GOT3 (cell line): ENCODE data around the gene DPP8.
"Not testable (repeated sequence)": the region's sequence is repeated elsewhere in the genome, so short reads cannot be mapped to it uniquely, and the experiment has no call there.

Experiments
- DNase-seq: peaks from one replicate; lab custom pipeline; 2025; ENCODE audit warnings: mixed read lengths; lab: John Stamatoyannopoulos, UW

DPP8 gene

DNA sequence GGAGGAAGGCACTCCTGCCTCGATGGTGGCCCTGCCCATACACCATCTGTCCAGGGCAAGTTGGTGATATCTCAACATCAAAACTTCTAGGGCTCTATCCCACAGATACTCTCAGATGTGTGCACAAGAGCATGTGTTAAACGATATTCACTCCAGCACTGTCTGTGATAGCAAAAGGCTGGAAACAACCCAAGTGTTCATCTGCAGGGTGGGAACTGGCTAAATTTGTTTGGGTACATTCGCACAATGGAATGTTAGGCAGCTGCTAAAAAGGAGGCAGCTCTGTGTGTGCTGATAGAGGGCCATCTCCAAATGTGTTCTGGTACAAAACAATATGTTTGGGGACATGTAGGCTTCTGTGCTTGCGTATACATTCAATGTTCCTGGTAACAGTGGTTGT, 114.5 kb downstream of the DPP8 start:
- no peak for DNase-seq

DNA sequence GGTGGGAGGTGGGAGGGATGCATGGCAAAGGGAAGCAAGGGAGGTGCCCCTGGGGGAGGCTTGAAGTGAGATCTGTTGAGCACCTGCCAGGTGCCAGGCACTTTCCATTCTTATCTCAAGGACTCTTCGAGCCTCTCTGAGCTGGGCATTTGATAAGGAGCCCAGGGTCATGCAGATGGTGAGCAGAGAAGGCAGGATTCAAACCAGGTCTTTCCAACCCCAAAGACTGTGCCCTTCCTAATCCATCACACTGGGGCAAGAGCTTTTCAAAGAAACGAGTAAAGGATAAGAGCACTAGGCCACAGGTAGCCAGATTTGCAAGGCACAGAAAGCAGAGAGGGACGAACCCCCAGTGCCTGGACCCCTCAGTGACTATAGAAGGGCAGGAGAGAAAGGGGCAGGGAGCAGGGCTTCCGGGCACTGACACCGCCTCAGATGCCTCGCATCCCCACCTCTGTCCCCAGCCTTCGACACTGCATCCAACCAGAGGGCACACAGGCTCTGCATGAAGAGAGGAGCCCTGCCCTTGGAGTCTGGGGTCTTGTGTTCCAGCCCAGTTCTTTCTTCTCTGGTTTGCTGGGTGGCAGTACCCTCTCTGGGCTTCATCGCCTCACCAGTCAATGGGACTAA, 115.8 kb downstream of the DPP8 start:
- no peak for DNase-seq

DNA sequence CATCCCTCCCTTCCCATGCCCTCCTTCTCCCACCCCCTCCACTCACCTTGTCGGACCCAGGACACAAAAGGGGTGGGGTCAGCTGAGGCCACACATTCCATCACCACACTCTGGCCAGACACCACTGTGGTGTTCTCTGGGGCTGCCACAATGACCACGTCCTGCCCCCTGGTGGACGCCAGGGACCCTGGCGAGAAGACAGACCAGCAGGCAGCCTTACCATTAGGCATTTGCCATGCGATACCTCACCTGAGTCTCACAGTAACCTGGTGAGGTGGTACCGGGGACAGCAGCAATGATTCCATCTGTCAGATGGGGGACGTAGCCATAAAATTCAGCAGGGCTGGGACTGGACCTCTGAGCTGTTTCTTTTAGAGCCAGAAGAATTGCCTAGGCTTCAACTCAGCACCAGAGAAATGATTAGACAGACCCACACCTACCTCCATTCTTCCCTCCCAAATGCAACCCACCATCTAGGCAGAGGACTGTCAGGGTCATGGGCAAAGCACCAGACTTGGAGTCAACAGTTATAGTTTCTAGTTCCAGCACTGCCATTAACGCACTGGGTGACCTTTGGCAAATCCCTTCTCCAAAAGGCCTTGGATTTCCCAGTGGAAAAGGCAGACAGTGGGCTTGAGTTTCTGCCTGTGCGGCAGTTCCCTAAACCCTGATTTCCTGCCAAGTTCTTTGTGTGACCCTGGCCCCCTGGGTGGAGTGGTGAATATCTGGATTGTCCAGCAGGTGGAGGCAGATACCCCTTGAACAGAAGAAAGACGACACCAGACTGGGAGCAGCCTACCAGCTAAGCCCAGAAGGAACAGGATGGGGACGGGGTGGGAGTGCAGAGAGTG, 116.5 kb downstream of the DPP8 start:
- DNase-seq, result no peak

DNA sequence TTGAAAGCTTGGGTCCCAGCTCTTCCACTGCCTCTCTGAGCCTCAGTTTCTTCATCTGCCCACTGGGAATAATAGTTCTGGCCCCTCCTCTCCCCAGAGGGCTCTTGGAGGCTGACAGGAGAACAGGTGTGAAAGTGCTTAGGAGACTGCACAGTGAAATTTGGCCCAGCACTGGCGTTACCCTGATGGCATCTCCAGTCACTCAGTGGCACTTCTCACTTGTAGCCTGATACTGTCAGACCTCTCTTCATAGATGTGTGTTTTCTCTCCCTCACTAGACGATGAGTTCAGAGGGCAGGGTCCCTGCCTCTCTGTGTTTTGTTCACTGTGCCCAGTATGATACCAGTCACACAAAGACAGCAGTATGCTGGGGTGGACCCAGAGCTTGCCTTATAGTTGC, 117.5 kb downstream of the DPP8 start:
- DNase-seq, result no peak

DNA sequence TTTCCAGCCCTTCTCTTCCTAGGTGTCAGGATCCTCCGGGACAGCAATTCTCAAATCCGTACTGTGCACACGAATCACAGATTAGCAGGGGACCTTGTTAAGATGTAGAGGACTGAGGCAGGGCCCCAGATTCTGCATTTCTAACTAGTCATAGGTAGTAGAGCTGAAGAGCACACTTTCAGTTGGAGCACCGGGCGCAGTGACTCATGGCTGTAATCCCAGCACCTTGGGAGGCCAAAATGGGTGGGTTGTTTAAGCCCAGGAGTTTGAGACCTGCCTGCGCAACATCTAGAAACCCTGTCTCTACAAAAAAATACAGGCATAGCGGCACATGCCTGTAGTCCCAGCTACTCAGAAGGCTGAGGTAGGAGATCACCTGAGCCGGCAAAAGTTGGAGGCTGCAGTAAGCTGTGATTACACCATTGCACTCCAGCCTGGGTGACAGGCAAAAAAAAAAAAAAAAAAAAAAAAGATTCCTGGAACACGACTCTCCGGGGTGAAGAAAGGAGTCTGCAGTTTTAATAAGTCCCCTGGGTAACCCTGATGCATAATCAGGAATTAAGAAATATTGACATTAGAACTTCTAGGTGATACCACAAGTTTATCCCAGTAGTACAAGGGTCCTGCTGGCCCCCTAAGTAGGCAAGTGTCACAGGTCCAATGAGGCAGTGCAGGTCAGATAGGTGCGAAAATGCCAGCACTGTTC, 118.3 kb downstream of the DPP8 start:
- no peak for DNase-seq

DNA sequence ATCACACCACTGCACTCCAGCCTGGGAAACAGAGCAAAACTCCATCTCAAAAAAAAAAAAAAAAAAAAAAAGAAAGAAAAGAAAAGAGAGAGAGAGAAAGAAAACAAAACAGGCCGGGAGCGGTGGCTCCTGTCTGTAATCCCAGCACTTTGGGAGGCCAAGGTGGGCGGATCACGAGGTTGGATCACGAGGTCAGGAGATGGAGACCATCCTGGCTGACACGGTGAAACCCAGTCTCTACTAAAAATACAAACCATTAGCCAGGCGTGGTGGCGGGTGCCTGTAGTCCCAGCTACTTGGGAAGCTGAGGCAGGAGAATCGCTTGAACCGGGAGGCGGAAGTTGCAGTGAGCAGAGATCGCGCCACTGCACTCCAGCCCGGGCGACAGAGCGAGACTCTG, 119.0 kb downstream of the DPP8 start:
- DNase-seq, result not testable (repeated sequence)

DNA sequence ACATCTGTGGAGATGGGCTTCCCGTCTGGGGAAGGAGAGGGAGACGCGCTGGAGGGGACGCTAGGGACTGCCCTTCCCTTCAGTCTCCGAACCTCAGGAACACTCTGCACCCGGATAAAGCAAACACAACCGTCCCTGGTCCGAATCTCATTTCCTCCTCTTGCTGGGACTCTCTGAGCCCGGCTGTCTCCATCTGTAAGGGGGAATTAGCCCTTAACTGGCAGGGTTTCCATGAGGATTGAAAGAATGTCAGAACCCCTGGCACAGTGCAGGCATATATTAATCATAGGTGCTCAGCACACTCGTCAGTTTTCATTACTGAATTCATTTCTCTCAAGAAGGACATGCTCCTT, 120.5 kb downstream of the DPP8 start:
- no peak for DNase-seq

DNA sequence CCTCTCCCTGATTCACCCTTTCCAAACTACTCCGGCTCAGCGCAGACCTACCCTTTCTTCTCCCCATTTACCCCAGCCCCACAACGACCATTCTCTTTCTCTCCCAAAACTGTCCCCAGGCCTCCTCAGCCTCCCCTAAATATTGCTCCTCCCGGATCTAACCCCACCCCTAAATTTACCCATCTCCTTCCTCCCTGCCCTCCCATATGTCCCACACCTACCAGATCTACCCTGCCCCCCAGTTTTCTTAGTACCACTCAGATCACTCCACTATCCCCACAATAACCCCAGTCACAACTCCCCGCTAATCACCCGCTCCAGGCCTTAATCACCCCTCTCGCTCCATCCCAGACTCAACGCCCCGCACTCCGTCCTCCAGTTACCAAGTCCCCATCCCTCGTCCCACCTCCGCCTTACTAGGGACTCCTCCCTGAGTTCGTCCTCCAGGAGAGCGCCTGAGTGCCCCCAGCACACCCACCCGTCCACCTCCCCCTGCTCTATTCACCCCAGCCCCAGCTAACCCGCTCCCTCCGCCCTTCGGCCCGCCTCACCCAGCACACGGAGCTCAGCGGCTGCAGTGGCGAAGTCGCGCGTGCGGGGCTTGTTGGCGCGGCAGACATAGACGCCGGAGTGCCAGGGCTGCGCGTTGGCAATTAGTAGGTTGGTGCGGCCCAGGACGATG, 121.1 kb downstream of the DPP8 start:
- DNase-seq, result no peak

DNA sequence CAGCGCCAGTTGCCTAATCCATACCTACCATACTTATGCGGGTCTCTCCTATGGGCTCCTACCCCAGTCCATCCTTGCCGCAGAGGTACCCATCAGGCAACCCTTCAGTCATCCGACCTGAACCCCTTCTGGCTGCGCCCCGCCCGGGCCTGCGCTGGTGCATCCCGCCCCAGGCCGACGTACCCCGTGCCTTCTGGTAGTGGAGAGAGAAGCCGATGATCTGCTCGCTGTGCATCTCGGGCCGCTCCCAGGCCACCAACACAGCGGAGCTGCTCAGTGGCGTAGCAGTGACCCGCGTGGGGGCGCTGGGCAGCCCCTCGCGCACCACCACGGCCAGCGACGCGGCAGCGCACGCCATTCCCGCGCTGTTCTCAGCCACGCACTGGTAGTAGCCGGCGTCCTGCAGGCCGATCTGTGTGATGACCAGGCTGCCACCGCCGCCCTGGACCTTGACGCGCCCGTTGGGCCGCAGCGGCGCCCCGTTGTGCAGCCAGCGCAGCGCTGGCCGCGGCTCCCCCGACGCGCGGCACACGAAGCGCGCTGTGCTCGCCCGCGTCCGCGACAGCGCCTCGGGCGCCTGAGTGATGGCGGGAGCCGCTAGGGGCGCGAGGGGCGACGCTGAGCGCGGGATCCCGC, 121.8 kb downstream of the DPP8 start:
- DNase-seq, result no peak

DNA sequence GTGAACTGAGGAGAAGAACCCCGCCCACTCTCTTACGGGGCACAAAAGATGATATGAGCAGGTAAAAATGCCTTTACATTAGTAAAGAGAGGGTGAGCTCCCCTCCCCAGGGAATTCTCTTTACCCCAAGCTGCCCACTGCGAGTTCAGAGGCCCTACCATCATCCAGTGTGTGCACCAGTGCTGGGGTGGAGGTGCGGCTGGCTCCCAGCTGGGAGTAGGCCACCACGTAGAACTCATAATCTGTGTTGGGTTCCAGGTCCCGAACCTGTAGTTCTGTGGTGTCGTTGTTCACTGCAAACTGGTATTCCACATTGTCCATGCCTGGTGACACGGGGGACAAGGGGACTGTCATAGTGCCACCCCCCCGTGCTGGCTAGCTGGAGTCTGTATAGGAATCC, 122.6 kb downstream of the DPP8 start:
- DNase-seq, result no peak

DNA sequence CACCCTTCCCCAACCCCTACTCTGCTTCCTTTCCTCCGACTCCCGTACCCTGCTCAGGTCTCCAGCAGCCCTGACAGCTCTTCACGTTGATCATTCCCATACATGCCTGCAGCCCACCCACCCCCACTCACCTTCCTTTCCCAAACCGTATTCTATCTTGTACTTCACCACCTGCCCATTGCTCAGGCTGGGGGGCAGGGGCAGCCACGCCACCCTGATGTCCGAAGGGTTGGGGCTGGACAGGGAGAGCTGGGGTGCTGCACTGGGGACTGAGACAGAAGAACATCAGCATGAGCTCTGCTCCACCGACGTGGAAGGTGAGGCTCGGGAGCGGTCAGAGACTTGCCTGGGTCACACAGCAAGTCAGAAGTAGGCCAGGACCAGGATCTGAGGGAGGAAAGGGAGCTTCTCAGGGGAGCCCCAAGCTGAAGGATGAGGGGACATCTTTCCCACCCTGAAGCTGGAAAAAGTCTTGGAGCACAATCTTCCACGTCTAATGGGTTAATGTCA, 123.2 kb downstream of the DPP8 start:
- no peak for DNase-seq

DNA sequence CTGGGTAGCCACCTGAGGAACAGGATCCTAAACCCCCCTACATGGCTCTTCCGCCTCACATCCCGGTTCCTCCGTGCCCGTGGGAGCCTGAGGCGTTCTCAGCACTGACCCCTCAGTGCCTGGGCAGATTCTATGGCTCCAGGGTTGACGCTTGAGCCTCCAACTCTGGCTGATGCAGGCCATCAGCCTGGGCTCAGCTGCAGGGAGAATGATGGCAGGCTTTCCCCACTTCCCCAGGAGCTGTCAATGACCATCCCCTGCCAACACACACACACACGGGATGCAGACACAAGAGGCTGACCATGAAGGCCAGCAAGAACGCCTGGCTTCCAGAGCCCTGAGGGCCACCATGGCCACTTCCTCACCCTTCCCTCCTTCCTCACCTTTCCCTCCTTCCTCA, 123.9 kb downstream of the DPP8 start:
- no peak for DNase-seq

DNA sequence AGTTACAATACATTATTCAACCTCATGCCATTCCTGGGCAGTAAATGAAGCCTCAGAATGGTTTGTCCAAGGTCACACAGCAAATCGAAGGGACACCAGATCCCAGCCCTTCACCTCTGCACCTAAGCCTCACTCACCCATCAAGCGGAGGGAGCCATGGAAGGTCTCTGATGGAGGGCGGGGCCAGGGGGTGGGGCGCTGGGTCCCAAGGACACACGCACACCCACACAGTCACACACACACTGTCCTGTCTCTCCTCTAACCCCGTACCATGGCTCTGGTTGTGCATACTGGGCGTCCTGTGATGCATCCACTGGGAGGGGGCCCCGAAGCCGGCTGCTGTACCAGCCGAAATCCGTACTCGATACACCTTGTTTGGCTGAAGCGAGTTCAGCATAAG, 124.4 kb downstream of the DPP8 start:
- no peak for DNase-seq
